CD4-positive, alpha-beta T cell treated with Interleukin-17A for 4 hours (primary cell): ENCODE results near the gene GSS.

ENCODE experiments used
- DNase-seq: peaks from one replicate; pipeline ENCODE4 v3.0.0-alpha.2; 2020; ENCODE audit warnings: mixed read lengths

Gene GSS

GRCh38 chr20:34977365-34978091 is 21.9 kb upstream of the GSS start:
- DNase-seq = no peak

GRCh38 chr20:34976286-34976685 is 20.7 kb upstream of the GSS start:
- no peak for DNase-seq

GRCh38 chr20:34974246-34974645 is 18.6 kb upstream of the GSS start:
- no peak for DNase-seq

- no peak for DNase-seq
Observed at GRCh38 chr20:34971561-34972235, 16.1 kb upstream of the GSS start.

GRCh38 chr20:34970846-34971560 is 15.4 kb upstream of the GSS start:
- DNase-seq = no peak

GRCh38 chr20:34970193-34970840 is 14.7 kb upstream of the GSS start:
- no peak for DNase-seq

GRCh38 chr20:34968042-34968775 is 12.6 kb upstream of the GSS start:
- no peak for DNase-seq

- DNase-seq = no peak
Observed at GRCh38 chr20:34967421-34967820, 11.8 kb upstream of the GSS start.

GRCh38 chr20:34965051-34965450 is 9.4 kb upstream of the GSS start:
- DNase-seq = no peak

GRCh38 chr20:34964486-34964885 is 8.9 kb upstream of the GSS start:
- DNase-seq = no peak

- DNase-seq = no peak
Observed at GRCh38 chr20:34956751-34957472, 1.3 kb upstream of the GSS start.

- no peak for DNase-seq
Observed at GRCh38 chr20:34956041-34956458, 444 bp upstream of the GSS start.

GRCh38 chr20:34954904-34955230 is 739 bp downstream of the GSS start:
- DNase-seq = peak; percentile 7

GRCh38 chr20:34953960-34954359 is 1.6 kb downstream of the GSS start:
- no peak for DNase-seq

- no peak for DNase-seq
Observed at GRCh38 chr20:34952671-34953070, 2.9 kb downstream of the GSS start.

GRCh38 chr20:34951652-34952051 is 4.0 kb downstream of the GSS start:
- no peak for DNase-seq

- DNase-seq = no peak
Observed at GRCh38 chr20:34951252-34951651, 4.4 kb downstream of the GSS start.

GRCh38 chr20:34949120-34949519 is 6.5 kb downstream of the GSS start:
- DNase-seq = no peak

GRCh38 chr20:34948030-34948429 is 7.6 kb downstream of the GSS start:
- no peak for DNase-seq

GRCh38 chr20:34947336-34947735 is 8.3 kb downstream of the GSS start:
- DNase-seq = no peak

- no peak for DNase-seq
Observed at GRCh38 chr20:34946661-34947060, 8.9 kb downstream of the GSS start.
